ENCODE results near the gene APC2. TPM values are rescaled to one million over a fixed set of nuclear protein-coding genes. Genes with fewer than 3 reads are reported as not detected.

APC2 gene
- total RNA-seq, 2 donors from 2014 or later, result 0.18 to 0.56 TPM

- no peak for DNase-seq
- ATAC-seq, result peak; percentile 73
- intact Hi-C loops (cut with DNase I, micrococcal nuclease), result no loop called here
Measured at GRCh38 chr19:1424192-1424955, 25.5 kb upstream of the APC2 start.

- intact Hi-C loops (cut with DNase I, micrococcal nuclease), result no loop called here
- DNase-seq, result no peak
- ATAC-seq, result no peak
Measured at GRCh38 chr19:1425102-1425837, 24.7 kb upstream of the APC2 start.

GRCh38 chr19:1425902-1426301 lies 24.0 kb upstream of the APC2 start:
- DNase-seq, result no peak
- ATAC-seq, result no peak
- intact Hi-C loops (cut with DNase I, micrococcal nuclease), result no loop called here

- intact Hi-C loops (cut with DNase I, micrococcal nuclease), result no loop called here
- no peak for DNase-seq
- no peak for ATAC-seq
Measured at GRCh38 chr19:1426736-1427135, 23.2 kb upstream of the APC2 start.

DNA sequence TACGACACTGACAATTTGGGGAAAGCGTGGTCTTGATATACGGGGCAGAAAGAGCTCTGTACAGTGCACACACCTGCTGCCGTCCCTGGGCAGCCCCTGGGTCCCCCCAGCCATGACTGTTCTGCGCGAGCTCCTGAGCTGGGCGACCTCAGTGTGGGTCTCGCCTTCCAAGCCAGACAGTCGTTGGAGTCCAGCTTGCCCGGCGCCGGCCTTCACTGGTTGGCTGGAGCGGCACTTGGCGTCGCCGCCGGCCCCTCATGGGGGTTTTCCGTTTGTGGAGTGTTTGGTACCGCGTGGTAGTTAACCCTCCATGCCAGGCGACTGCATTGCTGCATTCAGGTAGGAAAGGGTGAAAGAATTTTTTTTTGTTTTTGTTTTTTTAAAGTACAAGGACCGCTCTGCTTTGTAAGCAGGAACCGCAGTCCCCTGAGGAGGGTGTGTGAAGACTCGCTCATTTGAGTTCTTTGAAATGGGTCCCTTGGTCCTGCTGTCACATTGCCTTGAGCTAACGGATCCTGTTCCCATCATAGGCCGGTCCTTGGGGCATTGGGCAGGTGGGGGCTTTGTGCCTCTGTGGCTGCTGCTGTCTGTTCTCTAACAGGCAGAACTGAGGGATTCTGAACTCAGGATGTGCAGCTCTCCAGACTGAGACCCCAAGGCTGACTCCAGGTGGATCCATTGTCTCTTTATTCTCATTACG lies 22.6 kb upstream of the APC2 start:
- intact Hi-C loops (cut with DNase I, micrococcal nuclease), result no loop called here
- ATAC-seq (no peak), DNase-seq (no peak)

GRCh38 chr19:1428738-1429391 lies 21.1 kb upstream of the APC2 start:
- intact Hi-C loops (cut with DNase I, micrococcal nuclease), result no loop called here
- ATAC-seq, result no peak
- DNase-seq, result no peak

DNA sequence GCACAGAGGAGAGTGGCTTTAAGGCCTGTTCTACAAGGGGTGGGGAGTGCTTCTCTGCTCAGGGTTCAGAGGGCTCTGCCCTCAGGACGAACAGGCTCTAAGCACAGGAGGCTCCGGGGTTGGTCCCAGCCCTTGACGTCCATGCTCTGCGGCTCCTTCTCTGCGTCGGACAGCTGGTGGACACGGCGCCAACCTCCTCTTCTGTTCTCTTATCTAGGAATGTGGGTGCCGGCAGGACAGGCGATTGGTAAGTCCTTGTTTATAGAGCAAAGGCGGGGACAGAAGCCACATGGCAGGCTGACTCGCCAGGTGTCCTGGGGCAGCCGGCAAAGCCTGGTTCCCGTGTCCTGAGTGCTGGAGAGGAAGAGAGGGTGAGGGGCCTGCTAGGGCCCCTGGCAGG lies 20.2 kb upstream of the APC2 start:
- DNase-seq (no peak), ATAC-seq (peak; percentile 74)
- intact Hi-C loops (cut with DNase I, micrococcal nuclease), result no loop called here

DNA sequence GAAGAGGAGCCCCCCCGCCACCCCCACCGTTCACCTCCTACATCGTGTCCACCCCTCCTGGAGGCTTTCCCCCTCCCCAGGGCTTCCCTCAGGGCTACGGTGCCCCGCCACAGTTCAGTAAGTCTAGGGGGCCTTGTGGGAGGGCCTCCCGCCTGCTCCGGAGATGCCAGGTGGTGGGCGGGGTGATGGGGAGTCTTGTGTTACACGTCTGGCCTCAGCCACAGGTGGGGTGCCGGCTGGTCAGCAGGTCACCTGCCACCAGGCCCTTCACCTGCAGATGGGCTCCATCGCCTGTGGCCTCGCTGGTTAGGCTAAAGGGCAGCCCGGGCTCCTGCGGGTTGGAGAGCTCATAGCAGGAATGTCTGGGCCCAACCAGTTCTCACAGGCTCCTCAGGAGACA lies 19.7 kb upstream of the APC2 start:
- ATAC-seq (no peak), DNase-seq (no peak)
- intact Hi-C loops (cut with DNase I, micrococcal nuclease), result no loop called here

GRCh38 chr19:1431759-1432506 lies 18.0 kb upstream of the APC2 start:
- intact Hi-C loops (cut with DNase I, micrococcal nuclease), result no loop called here
- ATAC-seq, result no peak
- DNase-seq, result no peak

- intact Hi-C loops (cut with DNase I, micrococcal nuclease), result no loop called here
- no peak for ATAC-seq
- no peak for DNase-seq
Measured at GRCh38 chr19:1432507-1432887, 17.4 kb upstream of the APC2 start.

DNA sequence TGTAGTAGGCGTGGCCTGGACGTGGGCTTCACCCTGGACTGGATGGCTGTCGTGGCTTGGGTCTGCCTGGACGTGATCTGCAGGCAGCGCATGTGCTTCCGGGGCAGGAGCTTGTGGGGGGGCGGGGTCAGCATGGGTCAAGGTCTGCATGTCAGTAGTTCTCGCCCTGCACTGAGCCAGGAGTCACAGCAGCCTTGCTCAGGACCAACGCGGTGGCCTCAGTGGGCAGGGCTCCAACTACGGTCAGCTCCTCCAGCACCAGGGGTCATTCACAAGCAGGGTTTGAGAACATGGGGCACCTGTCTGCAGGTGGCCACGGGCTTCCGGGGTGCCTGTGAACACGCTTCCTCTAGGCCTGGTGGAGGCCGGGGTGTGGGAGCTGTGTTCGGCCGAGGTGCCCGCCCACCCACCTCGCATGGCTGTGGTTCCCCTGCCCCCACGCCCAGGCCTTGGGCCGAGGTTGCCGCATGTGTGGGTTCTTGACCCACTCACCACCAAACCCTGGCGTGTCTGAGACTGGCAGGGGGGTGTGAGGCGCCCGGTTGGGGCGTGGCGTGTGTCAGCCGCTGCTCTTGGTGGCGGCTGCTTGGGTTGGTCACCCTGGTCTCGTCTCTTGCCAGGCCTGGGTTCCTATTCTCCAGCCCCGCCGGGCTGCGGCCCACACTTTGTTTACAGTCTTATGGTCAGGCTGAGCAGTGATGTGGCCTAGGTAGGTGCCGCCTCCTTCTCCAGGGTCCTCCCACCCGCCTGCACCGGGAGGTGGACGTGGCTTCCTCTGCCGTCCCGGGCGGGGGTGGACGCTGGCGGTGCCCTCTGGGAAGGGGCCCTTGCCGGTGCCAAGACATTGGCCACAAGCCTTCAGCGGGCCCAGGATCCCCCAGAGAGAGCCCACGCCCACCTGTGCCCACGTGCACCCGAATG lies 16.5 kb upstream of the APC2 start:
- ATAC-seq (no peak), DNase-seq (no peak)
- intact Hi-C loops (cut with DNase I, micrococcal nuclease), result no loop called here

DNA sequence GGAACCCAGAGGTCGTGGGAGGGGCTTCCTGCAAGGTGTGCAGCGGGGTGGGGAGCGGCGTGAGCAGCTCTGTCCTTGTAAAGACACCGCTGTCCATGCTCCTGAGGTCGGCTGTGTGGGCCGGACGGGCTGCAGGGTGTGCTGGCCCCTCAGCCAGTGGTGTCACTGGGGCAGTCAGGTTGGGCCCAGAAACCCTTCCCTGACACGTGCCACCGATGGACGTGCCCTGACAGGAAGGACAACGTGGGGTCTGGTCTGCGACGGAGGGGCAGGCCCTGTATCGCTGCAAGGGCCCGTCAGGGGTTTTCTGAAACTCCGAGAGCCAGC lies 15.9 kb upstream of the APC2 start:
- DNase-seq (no peak), ATAC-seq (no peak)
- intact Hi-C loops (cut with DNase I, micrococcal nuclease), result no loop called here

- ATAC-seq (no peak), DNase-seq (no peak)
- intact Hi-C loops (cut with DNase I, micrococcal nuclease), result no loop called here
Measured at GRCh38 chr19:1434577-1435060, 15.3 kb upstream of the APC2 start.

GRCh38 chr19:1435378-1435989 lies 14.4 kb upstream of the APC2 start:
- DNase-seq (no peak), ATAC-seq (no peak)
- intact Hi-C loops (cut with DNase I, micrococcal nuclease), result no loop called here

DNA sequence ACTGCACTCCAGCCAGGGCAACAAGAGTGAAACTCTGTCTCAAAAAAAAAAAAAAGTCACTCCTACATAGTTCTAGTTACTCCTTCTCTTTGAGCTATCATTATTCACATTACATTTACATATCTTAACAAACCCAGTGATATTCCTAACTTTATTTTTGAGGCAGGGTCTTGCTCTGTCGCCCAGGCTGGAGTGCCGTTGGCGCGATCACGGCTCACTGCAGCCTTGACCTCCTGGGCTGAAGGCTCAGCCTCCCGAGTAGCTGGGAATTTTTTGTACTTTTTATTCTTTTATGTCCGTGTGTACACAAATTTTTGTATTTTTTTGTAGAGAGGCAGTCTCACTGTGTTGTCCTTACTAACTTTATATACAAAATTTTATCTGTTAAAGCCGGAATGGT lies 12.3 kb upstream of the APC2 start:
- DNase-seq (no peak), ATAC-seq (no peak)
- intact Hi-C loops (cut with DNase I, micrococcal nuclease), result no loop called here

GRCh38 chr19:1438035-1438932 lies 11.6 kb upstream of the APC2 start, which contains the start of gene RPS15:
TSS of gene RPS15 (plus strand) at chr19:1438396. CDS start at chr19:1438426, 30 bp downstream.
- DNase-seq (peak; percentile 93 to 97), ATAC-seq (peak; percentile 88)
- intact Hi-C loops (cut with DNase I, micrococcal nuclease), result no loop called here
